Retinal pigment epithelial cell (primary cell): ENCODE measurements around the gene ANKS1A.

Source experiments
- DNase-seq: peaks from one replicate; pipeline ENCODE4 v3.0.0-alpha.2; 2010; ENCODE audit warnings: low read depth
- H3K4me3 ChIP-seq: 2 replicates; pipeline ENCODE4 v1.5.1; 2011; ENCODE audit warnings: mild to moderate bottlenecking, low read length, control low read depth, moderate library complexity
- CTCF ChIP-seq: conservative IDR thresholded peaks from 2 replicates; pipeline ENCODE4 v1.5.1; 2011; ENCODE audit warnings: low read depth, low read length, control low read depth, inconsistent platforms

ANKS1A gene

DNA sequence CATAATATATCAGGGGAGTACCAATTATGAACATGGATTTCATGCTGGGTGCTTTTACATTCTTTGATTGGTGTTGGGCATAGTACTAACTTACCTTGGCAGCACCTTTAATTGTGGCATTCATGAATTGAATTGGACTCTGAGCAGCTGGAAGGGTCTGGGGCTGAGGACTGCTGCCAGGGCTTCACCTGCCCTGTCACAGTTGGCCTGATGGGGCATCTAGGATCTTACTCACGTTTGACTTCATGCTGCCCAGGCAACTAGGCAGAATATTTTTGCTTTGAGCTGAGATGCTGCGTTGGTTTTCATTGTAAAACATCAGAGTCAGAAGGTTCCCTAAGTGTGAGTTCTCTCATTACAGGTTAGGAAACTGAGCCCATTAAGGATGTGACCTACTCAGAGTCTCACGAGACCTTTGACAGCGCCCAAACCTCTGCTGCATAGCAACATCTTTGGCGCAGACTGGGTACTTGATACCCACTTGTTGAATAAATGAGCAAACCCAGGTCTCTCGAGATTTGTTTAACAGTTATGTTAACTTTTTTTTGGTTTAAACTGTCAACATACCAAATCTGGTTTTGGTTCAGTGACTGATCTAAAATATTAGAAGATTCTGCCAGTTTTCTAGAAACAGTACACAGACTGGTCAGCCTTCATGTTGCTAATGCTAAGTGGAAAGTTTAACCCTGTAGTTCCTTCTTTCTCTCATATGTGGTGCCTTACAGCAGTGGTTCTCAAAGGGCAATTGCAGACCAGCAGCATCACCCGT lies 147.2 kb downstream of the ANKS1A start:
- no peak for TF ChIP-seq CTCF

GRCh38 chr6:35036828-35037663 lies 148.0 kb downstream of the ANKS1A start:
- H3K4me3 ChIP-seq: no peak overlapping the region
- DNase-seq: no peak
- TF ChIP-seq CTCF: no peak

More for the DNA sequence above, 147.2 kb downstream of the ANKS1A start:
- no peak for DNase-seq
- no peak overlapping the region for H3K4me3 ChIP-seq

GRCh38 chr6:35037664-35038038 lies 148.6 kb downstream of the ANKS1A start:
- H3K4me3 ChIP-seq: no peak overlapping the region
- no peak for TF ChIP-seq CTCF
- no peak for DNase-seq

- TF ChIP-seq CTCF: no peak
- no peak overlapping the region for H3K4me3 ChIP-seq
- no peak for DNase-seq
These were observed 149.0 kb downstream of the ANKS1A start for GRCh38 chr6:35038076-35038475.

DNA sequence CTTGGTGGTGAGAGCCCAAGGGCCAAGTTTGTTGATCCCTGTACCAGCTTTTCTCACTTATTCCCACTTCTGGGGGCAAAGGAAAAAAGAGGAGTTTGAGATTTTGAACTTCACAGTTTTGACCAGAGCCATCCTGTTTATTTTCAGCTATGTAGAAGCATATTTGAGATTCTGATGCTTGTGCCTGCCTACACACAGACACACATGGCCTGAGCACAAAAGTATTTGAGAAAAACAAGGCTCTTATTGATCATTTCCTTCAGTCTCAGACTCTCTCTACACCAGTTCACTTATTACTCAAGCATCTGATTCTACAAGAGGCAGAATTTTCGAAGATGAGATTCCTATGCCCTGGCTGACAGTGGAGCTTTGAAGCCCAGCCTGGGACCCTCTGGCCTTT lies 151.3 kb downstream of the ANKS1A start:
- no peak for TF ChIP-seq CTCF
- DNase-seq: no peak
- H3K4me3 ChIP-seq: no peak overlapping the region

- H3K4me3 ChIP-seq: no peak overlapping the region
- no peak for TF ChIP-seq CTCF
These were observed 152.2 kb downstream of the ANKS1A start for GRCh38 chr6:35041086-35041861.

More at GRCh38 chr6:35041086-35041861, 152.2 kb downstream of the ANKS1A start:
- DNase-seq: no peak
